Stimulated activated CD8-positive, alpha-beta memory T cell treated with anti-CD3 and anti-CD28 coated beads, Interleukin-12 subunit alpha, Interleukin-12 subunit beta, amount 100 ng/mL, for 24 hours (primary cell): Measurements from ENCODE around the gene NACC2.

Source experiments
- DNase-seq: peaks from one replicate; pipeline ENCODE4 v3.0.0-alpha.2; 2020; ENCODE audit errors: extremely low read depth

The NACC2 gene

GRCh38 chr9:136095070-136096058, at the start of gene NACC2:
TSS of gene NACC2 (minus strand) at chr9:136095289. CDS start at chr9:136050521, 44,768 bp downstream.
- no peak for DNase-seq

GRCh38 chr9:136144450-136144849, 49.4 kb upstream of the NACC2 start:
- no peak for DNase-seq

- no peak for DNase-seq
These were observed 48.3 kb upstream of the NACC2 start for GRCh38 chr9:136143215-136144001.

DNA sequence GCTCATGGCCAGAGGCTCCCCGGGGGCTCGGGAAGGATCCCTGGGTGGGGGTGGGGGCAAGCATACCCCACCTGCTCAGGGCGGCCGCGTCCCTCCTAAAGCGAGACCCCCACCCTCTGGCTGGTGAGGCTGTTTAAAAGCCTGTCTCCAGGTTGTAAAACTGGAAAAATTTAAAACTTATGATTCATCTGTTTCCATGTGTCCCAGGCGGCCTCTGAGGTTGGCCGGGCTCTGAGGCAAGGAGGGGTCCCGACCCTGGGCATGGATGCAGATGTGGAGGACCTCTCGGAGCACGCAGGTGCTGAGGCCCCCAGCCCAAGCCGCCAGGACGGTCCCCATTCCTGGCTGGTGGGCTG, 47.7 kb upstream of the NACC2 start:
- DNase-seq = no peak

GRCh38 chr9:136142414-136142796, 47.3 kb upstream of the NACC2 start:
- no peak for DNase-seq

DNA sequence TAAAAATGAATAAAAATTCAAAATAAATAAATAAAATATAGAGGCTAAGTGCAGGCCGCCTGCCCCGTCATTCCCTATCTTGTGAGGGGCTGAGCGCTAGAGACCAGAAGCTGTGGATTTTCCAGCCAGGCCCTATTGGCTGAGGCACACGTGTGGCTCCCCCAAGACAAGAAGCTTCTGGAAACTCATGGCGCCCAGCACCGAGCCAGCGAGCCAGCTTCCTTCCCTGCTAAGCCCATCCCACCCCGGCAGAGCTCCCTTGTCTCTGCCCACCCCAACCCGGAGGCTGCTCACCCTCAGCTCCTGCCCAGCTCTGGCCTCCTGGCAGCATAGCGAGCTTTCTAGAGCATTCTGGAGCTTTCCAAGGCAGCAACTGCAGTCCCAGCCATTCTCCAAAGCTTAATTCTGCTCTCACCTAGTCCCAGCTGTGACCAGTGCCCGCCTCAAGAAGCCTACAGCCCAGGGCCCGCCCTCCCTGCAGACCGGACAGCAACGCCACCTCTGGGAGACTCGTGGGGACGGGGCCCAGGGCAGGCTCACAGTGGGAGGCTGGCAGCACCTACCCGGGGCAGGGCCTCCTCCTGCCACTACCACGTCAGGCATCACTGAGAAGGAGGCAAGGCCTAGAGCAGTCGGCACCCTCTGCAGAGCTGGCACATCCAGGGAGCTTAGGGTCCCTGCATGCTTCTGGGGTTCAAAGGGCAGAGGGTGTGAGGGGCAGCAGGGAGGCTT, 46.8 kb upstream of the NACC2 start:
- no peak for DNase-seq

DNA sequence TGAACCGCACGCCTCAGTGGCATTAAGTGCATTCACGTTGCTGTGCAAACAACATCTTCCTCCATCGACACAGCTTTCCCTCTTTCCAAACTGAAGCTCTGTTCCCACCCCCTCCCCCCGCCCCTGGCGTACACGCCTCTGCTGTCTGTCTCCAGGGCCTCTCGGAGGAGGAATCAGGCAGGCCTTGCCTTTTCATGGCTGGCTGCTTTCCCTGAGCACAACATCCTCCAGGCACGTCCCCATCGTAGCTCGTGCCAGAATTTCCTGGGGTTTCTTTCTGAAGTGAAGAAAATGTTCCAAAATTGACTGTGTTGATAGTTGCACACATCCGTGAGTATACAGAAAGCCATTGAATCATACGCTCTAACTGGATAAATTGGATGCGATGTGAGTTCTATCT, 45.9 kb upstream of the NACC2 start:
- no peak for DNase-seq

- DNase-seq = no peak
These were observed 45.0 kb upstream of the NACC2 start for GRCh38 chr9:136140046-136140445.

DNA sequence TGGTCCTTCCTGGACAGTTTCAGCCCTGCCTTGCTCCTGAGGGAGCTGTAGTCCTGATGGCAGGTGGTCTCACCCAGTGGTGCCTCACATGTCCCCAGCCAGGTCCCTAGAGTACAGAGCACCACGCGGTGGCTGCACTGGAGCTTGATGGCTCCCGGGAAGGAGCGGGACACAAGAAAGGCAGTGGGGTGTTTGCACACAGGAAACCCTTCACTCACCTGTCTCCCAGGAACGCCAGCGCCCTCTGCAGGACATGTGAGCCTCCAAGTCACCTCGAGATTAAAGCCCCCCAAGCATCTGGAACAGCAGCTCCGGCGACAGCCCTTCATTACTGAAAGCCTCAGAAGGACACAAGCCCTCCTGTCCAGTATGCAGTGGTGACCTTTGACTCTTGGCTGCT, 43.5 kb upstream of the NACC2 start:
- no peak for DNase-seq

GRCh38 chr9:136137321-136138265, 42.5 kb upstream of the NACC2 start:
- no peak for DNase-seq

DNA sequence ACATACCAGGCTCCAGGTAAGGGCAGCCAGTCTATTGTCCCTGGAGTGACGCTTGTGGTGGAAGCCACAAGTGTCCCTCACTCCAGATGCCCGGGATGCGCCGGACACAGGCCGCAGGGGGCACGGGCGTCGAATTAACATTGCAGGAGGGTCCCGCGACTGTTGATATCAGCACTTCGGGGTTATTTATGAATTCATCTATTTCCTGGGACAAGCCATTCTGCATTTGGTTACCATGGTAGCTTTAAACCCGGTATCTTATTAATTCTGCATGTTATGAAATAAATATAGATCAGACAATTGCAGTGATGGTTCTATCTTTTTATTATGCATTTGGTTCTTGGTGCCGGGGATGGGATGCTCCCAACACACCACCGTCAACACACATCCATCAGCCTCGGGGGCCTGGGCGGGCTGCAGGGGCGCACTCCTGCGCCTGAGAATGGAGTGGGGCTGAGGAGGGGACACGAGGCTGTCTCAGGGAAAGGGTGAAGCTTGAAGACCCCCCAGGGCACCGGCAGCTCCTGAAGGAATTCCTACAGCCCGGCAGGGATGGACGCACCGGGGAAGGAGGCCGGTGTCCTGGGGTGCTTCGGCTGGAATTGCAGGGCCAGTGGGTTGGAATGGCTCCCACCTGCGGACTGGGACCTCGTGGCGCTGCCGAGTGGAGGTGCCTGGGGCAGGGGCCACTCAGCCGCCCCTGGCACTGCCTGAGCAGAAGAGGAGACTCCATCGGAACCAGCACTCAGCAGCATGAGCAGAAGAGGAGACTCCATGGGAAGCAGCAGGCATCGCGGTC, 41.2 kb upstream of the NACC2 start:
- no peak for DNase-seq

GRCh38 chr9:136135326-136136126, 40.4 kb upstream of the NACC2 start:
- no peak for DNase-seq

GRCh38 chr9:136133959-136134484, 38.9 kb upstream of the NACC2 start:
- no peak for DNase-seq

GRCh38 chr9:136133191-136133958, 38.3 kb upstream of the NACC2 start:
- no peak for DNase-seq

DNA sequence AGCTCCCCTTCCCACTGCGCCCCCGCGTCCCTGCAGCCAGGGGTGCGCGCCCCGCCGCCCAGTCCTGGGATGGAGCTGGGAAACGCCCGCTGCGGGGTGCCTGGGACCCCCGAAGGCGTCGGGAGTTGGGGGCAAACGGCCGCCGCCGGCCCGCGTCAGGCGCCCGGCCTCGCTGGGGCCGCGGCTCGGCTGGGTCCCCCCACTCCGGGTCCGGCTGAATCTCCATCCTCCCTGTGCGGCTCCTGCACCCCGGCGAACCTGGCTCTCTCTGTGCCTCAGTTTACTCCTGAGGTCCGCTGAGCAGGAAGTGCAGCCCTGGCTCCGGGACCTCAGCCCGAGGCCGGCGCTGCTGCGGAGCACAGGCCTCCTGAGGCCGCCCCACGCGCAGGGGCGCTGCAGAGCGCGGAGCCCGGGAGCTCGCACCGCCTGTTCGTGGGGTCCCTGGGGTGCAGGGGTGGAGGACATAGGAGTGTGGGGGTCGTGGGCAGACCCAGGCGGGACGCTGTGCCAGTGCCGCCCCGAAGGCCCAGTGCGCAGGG, 37.5 kb upstream of the NACC2 start:
- no peak for DNase-seq

DNA sequence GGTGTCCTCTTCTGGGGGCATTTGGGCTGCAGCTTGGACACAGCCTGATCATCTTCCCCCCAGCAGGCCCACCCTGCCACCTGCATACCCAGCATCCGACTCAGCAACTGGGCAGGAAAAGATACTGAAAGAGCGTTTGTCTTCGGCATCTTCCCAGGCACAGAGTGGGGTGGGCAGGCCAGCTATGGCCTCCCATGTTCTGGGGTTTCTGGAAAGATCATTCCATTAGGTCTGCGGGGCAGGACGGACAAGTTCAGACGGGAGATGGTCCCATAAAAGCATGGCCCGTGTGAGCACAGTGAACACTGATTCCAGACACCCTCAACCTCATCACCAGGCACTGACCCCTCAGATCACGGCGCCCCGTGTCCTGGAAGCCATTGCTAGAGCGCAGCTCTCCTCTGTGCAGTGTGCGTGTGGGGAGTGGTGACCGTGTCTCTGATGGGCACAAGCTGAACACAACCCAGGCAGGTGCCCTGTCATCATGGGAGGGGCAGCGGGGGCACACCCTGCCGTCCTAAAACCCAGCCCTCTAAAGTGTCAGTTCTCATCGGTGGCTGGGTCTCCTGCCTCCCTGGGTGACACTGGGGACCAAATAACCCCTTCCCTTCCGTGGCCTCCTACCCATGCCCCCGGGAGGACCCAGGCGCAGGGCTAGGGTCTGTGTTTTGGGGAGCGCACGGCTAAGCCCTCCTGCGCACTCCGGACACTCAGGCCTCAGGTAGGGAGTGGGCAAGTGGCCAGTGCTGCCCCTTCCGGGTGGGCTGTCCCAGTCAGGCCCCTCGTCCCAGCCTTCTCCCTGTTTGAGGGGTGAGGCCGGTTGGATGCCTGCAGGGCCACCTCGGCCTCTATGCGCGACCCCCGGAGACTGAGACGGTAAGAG, 36.8 kb upstream of the NACC2 start:
- DNase-seq = no peak

- DNase-seq = no peak
These were observed 34.1 kb upstream of the NACC2 start for GRCh38 chr9:136129176-136129575.
